HG03520 (cell line): ENCODE measurements around the gene HOXC12.

Experiments used
- ATAC-seq: cut with Tn5 transposase; IDR thresholded peaks from one replicate; pipeline ENCODE4 v1.9.1; 2021; ENCODE audit warnings: mild to moderate bottlenecking, moderate library complexity; ENCODE audit not compliant: unreplicated experiment

The HOXC12 gene

DNA sequence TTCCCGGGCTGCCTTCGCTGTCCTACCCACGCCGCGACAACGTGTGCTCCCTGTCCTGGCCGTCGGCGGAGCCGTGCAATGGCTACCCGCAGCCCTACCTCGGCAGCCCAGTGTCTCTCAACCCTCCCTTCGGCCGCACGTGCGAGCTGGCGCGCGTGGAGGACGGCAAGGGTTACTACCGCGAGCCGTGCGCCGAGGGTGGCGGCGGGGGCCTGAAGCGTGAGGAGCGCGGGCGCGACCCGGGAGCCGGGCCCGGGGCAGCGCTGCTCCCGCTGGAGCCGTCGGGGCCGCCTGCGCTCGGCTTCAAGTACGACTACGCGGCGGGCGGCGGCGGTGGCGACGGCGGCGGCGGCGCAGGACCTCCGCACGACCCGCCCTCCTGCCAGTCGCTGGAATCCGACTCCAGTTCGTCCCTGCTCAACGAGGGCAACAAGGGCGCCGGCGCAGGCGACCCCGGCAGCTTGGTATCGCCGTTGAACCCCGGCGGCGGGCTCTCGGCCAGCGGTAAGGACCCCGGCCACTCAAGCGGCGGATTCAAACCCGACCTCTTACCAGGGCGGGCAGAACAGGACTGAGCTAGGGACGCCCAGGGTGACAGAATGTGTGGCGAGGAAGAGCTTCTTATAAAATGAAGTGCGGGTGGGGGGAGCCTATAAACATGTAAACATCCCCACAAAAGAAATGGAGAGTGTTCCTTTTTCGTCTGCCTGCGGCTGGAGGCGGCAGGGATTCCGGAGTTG is 503 bp downstream of the HOXC12 start:
- ATAC-seq = no peak

DNA sequence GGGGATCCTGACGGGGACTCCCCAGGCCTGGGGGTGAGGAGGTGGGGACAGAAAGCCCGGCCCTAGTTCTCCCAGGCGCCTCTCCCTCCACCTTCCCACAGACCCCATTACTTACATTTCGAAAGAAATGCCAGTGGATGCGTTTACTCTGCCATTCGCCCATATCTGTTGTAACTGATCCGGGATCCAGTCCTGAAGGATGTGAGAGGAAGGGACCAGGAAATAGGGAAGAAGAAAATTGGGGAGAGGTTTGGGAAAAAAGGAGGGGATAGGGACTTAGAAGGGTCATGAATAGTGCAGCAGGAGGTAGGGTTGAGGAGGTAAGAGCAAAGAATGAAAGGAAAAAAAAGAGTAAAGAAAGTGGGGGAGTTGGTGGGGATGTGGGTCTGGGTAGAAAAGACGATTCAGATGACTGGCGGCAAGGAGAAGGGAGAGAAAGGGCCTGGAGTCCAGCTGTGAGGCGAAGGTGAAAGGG is 1.1 kb downstream of the HOXC12 start:
- no peak for ATAC-seq

DNA sequence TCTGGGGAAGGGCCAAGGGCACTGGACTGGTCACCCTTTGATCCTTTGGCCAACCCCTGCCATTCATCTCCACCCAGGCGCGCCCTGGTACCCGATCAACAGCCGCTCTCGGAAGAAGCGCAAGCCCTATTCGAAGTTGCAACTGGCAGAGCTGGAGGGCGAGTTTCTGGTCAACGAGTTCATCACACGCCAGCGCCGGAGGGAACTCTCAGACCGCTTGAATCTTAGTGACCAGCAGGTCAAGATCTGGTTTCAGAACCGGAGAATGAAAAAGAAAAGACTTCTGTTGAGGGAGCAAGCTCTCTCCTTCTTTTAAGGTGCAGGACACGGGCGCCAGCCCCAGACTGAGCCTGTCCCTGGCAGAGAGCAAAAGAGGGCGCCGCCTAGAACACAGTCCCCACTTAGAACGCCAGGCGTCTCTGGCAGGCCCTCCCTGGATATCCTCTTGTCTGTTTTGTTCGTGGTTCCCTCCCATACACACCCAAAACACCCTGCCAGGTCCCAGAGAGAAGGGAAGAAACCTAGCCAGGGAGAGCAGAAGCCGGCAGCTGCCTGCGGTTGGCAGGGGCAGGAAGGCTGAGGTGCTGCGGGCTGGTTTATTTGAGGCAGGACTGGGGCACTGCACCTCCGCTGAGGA is 1.7 kb downstream of the HOXC12 start:
- ATAC-seq = no peak

DNA sequence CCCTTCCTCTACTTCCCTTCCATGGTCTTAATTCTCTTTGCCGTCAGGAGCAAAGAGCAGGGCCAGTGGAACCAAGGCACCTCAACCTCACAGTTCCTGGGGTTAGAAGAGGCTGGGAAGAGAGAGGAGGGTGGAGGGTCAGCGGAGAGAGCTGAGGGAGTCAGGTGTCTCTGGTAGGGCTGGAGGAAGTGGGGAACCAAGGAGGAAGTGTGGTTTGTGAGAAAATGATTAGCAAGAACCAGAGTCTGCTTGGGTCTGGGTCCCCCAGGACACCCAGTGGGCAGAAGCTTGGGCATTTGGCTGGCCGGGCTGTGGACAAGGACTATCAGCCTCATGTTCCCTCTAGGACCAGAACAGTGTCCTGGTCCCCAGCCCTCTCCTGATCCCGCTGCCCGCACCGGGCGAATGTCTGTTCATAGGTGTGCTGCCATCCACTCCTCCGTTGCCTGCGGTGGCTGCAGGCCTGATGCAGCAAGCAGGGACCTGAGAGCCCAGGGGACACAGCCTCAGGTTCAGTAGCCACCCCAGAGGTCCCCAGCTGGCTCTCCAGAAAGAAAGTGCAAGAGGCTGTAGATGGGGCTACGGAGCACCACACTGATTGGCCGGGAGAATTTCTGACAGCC is 2.3 kb downstream of the HOXC12 start:
- no peak for ATAC-seq

DNA sequence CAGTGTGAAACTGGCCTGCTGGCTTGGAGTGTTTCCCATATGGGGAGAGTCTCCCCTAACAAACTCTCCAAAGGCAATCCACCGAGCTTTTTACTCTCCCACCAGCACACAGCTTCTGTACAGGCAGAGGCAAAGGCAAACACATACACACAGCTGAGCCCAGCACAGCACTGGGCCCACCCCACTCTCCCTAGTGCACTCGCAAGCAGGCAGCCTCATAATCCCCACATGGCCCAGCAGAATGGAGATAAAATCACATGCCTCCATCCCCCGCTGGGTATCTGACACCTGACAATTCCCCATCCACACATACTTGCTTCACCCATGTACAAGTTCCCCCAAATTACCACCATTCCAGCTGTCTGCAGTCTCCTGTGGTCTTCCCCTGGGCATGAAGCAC is 3.4 kb downstream of the HOXC12 start:
- ATAC-seq = no peak

DNA sequence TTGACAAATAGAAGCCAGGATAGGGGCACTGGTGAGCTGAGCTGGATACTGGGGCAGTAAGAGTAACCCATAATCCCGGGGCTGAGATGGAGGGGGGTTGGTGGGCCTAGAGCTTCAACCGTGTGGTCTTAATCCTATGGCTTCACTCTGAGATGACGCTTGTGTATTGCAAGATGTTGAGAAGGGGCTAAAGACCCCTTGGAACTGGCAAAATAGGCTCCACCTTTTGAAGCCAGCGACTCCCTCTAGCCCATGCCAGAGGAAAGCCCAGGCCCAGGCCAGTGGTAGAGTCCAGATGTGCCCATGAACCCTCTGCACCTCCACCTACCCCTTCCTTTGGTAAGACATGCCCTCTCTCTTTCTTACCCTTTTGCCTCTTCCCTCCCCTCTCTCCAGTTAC is 4.6 kb downstream of the HOXC12 start:
- ATAC-seq = no peak

DNA sequence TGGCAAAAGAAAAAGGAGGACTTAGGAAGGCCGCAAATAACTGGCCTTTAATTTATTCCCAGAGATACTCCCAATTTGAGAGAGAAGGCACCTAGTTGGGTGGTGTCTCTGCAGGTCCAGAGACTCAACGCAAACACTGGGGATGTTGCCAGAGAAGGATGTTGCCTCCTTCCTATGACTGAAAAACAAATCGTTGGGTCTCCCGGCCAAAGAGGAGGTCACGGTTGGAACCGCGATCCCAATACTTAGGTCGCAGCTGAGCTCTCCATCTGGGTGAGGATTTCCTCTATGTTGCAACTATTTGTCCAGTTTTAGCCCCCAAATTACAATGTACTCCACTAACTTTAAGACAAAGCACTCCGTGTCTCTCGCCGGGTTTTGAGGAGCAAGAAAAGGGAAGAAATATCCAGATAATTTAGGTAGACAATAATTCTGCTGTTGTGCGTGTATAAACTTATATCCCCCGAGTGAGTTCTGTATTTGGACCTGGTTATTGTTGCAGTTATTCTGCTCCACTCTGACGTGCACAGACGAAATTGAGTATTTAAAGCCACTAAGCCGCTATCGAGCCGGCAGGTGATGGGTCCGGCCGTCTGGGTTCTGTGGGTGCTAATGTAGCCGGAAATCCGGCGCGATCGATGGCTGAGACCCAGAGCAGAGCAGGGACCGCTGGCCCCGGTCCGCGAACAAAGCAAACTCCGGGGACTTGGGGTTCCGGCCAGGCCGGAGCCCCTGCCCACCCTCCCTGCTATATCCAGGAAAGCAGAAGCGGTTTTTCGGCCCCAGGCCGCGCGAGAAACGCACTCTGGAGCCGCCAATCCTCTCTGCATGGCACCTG is 5.7 kb downstream of the HOXC12 start:
- no peak for ATAC-seq

DNA sequence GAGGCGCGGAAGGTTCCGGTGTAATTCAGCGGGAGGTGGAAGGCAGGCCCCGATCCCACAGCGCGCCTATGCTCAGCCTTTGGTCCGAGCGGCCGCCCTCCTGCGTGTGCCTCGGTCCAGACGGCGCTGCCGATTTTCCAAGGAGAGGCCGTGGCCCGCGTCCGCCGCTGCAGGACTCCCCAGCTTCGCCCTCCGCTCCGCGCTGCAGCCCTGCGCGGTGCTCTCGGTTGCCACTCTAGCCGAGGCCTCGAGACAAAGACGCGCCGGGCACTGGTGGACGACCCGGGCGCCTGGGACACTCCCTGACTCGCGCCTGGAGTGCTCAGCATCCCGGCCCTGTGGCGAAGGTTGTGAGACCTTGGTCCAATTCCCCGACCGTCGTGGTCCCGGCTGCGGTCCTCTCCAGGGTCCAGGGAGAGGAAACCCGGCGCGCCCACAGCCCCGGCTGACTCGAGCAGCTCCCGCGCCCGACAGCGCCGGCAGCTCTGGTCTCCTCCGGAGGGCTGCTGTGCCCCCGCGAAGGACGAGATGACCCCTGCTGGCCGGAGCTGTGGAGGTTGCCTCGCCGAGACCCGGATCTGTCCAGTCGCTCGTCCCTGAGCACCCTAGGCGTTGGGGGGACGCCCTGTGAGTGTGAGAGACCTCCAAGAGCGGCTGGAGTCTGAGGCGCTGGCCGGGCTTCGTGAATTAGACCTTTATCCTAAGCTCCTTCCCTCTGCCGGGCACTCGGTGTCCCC is 6.5 kb downstream of the HOXC12 start:
- no peak for ATAC-seq

DNA sequence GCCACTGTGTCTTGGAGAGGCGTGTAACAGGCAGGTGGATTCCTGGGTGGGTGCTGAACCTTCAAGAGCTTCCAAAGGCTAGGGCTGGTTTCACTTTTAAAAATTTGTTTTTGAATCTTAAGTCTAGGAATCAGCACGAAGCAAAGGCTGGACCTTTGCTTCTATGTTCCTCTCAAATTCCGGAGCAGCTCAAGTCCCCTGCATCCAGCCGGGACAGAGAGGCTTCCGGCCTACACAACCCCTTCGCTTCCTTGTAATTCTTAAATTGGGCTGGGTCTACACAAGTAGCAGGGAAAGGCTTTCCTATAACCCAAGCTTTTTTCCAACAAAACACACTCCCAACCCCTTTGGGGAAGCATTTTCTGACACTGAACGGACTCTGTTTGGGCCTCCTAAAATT is 8.3 kb downstream of the HOXC12 start:
- ATAC-seq = no peak

DNA sequence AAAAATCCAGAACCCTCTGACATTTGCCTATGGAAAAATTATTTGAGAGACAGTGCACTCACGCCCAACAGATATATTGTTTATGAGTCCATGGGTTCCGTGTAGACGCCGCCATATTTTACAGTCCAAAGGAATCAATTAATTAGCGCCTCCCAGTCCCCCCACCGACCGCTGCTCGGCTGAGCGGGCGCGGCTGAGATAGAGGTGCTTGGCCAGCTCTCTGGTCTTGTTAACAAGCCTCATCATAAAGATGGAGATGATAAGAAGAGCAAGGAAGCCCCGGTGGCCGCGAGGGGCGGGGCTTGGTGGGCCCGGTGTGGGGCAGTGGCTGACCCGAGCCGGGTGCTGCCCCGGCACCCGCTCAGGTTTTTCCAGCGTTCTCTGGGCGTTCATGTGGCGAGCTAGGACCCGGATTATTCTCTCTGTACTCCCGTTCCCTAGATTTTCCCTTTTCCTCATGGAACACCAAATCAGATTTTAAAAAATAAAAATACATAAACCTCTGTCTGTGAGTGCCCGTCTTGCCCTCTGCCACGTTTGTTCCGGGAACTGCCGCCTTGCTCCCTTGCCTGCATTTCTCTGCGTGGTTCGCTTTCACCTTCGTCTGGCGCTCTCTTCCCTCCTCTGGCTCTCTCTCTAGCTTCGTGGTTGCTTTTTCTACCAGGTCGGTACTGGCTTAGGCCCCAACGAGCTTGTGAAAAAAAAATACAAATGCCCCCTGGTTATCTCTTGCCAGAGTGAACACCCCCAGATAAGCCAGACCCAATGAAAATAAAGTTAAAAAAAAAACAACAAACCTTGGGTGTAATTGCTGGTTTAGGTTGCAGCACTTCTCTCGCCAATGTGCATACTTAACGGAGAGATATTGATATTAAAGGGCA is 9.0 kb downstream of the HOXC12 start:
- ATAC-seq = no peak

DNA sequence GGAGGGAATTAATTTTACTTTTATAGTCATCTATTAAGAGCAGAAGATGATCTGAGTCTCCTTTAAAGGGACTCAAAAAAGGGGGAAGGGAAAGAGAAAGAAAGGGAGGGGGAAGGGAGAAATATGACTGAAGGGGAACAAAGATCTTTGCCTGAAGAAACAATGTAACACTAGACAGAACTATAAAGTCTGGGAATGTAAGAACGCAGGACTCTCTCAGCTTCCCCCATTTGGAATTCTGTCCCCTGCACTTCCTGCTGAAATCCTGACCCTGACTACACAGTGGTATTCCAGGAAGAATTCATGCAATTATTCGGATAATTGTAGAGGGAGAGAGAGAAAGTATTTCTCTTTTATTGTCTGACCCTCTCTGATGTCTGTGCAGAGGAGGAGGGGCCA is 9.6 kb downstream of the HOXC12 start:
- ATAC-seq = no peak

DNA sequence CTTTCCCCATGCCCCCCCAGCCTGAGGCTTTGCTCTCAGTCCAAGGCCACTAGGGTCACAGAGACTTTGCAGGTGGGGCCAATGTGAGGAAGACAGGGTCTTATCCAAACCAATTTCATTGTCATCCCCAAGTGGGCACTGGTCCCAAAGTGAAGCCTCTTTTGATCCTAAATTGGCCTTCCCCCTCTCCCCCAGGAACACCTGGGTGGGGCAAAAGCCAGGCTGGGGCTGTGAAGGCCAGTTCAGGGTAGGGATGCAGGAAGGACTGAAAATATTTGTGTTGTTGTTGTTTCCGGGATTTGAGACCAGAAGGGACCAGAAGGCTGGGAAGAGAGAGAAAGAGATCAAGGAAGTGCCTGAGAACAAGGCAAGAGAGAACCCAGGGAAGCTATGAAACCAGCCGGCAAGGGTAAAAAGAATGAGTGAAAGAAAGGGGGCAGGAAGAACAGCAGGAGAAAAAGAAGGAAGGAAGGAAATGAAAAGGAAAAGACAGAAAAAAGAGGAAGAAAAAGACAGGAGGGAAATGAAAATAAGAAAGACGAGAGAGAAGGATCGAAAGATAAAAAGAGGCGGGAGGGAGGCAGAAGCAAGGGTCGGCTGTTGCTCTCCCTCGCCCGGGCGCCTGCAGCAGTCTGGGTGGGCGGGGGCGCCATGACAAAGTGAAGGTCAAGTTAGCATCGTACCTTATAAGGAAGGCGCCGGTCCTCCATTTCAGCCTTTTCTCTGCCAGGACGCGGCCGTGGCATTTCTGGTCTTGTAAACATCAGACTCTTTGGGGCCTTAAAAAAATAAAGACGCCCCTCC is 10.8 kb downstream of the HOXC12 start:
- ATAC-seq = no peak

DNA sequence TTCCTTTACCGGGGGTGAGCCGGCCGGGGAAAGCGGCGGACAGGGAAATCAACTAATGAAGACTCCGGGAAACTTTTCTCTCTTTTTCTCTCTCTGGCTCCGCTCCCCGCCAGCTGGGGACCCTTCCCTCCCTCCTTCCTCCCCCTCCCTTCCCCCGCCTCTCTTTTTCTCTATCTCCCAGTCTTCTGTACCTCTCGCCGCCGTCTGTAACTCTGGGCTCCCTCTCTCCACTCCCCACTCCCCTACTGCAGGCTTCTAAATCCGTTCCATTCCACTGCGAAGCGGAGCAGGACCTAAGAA is 11.3 kb downstream of the HOXC12 start:
- ATAC-seq = no peak

DNA sequence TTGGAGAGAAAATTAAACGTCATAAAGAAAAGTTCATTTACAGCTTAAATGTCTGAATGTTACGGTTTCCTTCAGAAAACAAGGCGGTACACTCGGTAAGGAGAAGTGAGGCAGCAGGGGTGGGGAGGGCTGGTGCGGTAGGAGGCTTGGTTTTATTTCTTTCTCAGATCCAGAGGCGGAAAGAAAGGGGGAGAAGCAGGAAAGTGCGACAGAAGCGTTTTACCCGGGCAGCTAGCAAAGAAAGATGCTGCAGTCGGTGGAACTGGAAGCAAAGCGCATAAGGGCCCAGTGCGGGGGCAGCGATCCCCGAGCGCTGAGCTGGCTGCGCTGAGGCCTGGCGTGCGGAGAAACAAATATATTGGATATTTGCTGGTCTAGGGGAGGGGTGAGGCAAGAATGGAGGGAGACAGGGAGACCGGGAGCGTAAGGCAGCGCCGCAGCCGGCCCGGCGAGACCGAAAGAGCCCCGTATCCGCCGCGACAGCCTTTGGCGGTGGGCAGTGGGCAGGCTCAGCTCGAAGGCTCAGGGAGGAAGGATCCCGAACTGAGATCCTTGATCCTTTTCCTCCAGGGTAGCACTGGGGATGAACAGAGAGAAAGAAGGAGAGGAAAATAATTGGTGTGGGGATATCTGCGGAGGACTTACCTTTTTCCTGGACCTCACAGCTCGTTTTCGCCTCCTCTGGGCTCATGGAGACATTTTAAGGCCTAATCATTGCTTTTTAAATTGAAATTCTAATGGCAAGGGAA is 11.9 kb downstream of the HOXC12 start:
- ATAC-seq = no peak

DNA sequence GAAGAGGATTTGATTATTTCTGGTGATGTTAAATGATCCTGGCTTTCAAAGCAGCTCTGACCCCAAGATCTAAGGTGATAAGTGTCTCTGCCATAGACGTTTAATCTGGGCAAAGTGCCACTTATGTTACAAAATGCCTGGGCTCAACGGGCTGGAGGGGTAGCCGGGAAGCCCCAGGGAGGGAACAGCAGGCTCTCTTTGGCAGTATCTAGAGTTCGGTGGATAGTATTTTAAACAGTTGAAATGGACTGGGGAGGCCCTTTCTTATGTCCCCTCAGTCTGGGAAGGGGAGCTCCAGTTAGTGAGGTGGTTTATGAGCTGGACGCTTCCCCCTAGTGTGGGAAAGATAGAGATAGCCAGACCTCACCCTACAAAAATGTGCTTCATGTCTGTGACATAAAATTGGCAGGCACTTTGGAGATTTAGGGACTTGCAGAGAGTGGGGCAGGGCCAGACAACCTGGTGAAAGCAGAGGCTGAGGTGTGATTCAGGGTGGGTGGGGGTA is 12.8 kb downstream of the HOXC12 start:
- ATAC-seq = no peak

DNA sequence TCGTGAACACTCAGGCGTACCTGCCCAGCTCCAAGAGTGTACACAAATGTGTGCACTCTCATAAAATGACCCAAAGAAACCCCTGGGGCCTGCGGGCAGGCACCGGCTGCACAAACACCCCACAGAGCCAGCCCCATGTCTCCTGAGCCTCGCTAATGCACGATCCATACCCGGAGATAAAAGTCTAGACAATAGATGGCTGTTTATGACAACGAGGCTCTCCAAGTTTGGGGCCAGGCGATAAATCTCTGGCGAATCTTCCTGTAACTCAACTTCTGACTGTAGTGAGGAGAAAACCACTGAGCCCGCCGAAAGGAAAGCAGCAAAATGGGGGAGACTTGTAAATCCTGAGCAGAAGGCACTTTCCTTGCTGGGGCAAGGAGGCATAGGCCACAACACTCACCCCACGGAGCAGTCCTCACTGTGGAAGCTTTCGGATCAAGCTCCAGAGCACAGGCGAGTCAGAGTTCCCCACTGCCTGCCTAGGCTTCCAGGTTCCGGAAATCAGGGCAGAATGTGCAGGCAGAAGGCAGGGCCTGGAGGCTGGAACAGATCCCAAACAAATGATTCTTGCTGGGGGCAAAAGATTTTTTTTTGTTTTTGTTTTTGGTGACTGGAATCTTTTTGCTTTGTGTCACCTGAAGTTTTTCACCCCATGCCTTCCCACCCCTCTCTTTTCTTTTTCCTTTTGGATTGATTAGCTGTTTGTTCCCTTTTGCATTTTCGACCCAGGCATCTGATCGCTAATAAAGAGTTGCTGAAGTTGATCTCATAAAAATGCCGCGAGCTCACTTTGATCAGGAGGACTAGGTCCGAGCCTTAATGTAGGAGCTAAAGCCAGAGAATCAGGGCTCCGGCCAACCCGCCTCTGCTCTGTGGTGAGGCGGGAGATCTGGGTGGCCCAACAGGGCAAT is 13.8 kb downstream of the HOXC12 start:
- ATAC-seq = no peak

DNA sequence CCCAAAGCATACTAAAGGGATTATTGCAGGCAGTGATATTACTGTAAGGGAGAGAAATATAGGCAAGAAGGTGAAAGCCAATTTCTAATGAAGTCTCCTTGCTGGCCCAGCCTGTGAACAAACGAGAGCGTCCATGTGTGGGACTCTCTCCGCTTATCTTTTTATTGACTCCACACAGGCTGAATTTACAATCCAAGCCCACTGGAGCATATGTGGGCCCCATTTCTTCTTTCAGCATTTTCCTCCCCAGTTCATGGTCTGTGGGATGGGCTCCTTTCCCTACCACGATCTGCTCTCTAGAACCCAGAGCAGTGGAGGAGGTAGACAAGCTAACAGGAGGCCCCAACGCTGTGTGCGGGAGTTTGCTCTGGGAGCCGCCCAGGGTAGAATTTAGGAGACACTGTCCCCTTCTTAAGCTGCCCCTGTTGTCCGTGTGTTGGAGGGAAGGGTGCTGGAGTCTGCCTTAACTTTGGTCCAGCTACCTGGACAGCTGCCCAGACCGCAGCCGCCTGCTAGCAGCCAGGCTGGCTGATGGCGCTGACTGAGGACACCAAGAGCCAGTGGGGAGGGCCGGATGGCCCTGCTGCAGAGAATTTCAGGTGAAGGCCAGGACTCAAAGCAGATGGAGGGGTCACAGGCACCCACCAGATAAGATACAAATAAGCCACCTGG is 15.0 kb downstream of the HOXC12 start:
- ATAC-seq = no peak
